ENCODE results near the gene MTUS2. TPM values are rescaled to one million over a fixed set of nuclear protein-coding genes. Genes with fewer than 3 reads are reported as not detected.

The MTUS2 gene
- total and polyA plus RNA-seq, 2 experiments from 2014 or later = 0.27 to 0.38 TPM

GRCh38 chr13:29436291-29436690 is 616.2 kb downstream of the MTUS2 start:
- Histone ChIP-seq H3K4me1 (ENCODE audit: insufficient read depth) (peaks cover 13% of the 10 kb centered on the region; the same call in 1 of the 2 replicates), H3K4me3 (no peak overlapping the region)
- no peak for DNase-seq (ENCODE audit: low spot score)

GRCh38 chr13:29436721-29437280 is 616.7 kb downstream of the MTUS2 start:
- no peaks in the 10 kb centered on the region for H3K27me3 ChIP-seq (ENCODE audit: insufficient read depth)
- Mint-ChIP-seq H3K9me3 (no peaks in the 10 kb centered on the region), H3K27ac (no peak overlapping the region), H3K4me1 (peaks cover 8% of the 10 kb centered on the region; the same call in 1 of the 3 replicates), H3K36me3 (ENCODE audit: low read depth) (no peaks in the 10 kb centered on the region), H3K27me3 (ENCODE audit: insufficient read depth, low read depth, poor library complexity) (no peaks in the 10 kb centered on the region), H3K4me3 (no peak overlapping the region)
- H3K4me2 ChIP-seq = no peak overlapping the region
- peaks cover 13% of the 10 kb centered on the region; the same call in 1 of the 2 replicates for H3K4me1 ChIP-seq (ENCODE audit: insufficient read depth)
- ATAC-seq (no peak), DNase-seq (ENCODE audit: low spot score) (no peak)
- H3K4me3 ChIP-seq = no peak overlapping the region
- H3K27ac ChIP-seq (ENCODE audit: low read depth) = no peak overlapping the region
- no peaks in the 10 kb centered on the region for H3K79me2 ChIP-seq (replicated peaks; ENCODE audit: insufficient read depth)
- H3K9me2 ChIP-seq (ENCODE audit: insufficient read depth) = no peaks in the 10 kb centered on the region
- H3K36me3 ChIP-seq (ENCODE audit: insufficient read depth) = no peaks in the 10 kb centered on the region
- no peak overlapping the region for H2AFZ ChIP-seq
- no peaks in the 10 kb centered on the region for H3F3A ChIP-seq (replicated peaks; ENCODE audit: low read depth)
- H4K20me1 ChIP-seq (replicated peaks; ENCODE audit: insufficient read depth) = no peaks in the 10 kb centered on the region
- TF ChIP-seq ZNF462 (CRISPR knock-in tag; IDR thresholded peaks at IDR 0.05) (no peak), REST (IDR thresholded peaks at IDR 0.05; ENCODE audit: unreplicated experiment) (no peak), EZH2 (IDR thresholded peaks at IDR 0.05; ENCODE audit: low read depth, unreplicated experiment) (no peak), JUNB (IDR thresholded peaks at IDR 0.05; ENCODE audit: unreplicated experiment) (no peak), NANOG (IDR thresholded peaks at IDR 0.05; ENCODE audit: borderline replicate concordance) (no peak), ZNF114 (CRISPR knock-in tag; IDR thresholded peaks at IDR 0.05) (no peak), ETS1 (IDR thresholded peaks at IDR 0.05) (no peak), POLR2AphosphoS5 (IDR thresholded peaks at IDR 0.05; ENCODE audit: low read depth) (no peak), ZNF331 (CRISPR knock-in tag; IDR thresholded peaks at IDR 0.05; ENCODE audit: low read depth) (no peak)

More at GRCh38 chr13:29436291-29436690, 616.2 kb downstream of the MTUS2 start:
- Mint-ChIP-seq H3K4me3 (no peak overlapping the region), H3K9me3 (no peaks in the 10 kb centered on the region), H3K27me3 (ENCODE audit: insufficient read depth, low read depth, poor library complexity) (no peaks in the 10 kb centered on the region), H3K36me3 (ENCODE audit: low read depth) (no peaks in the 10 kb centered on the region), H3K27ac (no peak overlapping the region), H3K4me1 (peaks cover 8% of the 10 kb centered on the region; the same call in 1 of the 3 replicates)
- no peaks in the 10 kb centered on the region for H3K79me2 ChIP-seq (replicated peaks; ENCODE audit: insufficient read depth)
- H4K20me1 ChIP-seq (replicated peaks; ENCODE audit: insufficient read depth) = no peaks in the 10 kb centered on the region
- TF ChIP-seq NANOG (IDR thresholded peaks at IDR 0.05; ENCODE audit: borderline replicate concordance) = no peak
- H3K27me3 ChIP-seq (ENCODE audit: insufficient read depth) = no peaks in the 10 kb centered on the region
- no peak for ATAC-seq
- no peaks in the 10 kb centered on the region for H3K9me2 ChIP-seq (ENCODE audit: insufficient read depth)
- no peak overlapping the region for H3K4me2 ChIP-seq
- no peak overlapping the region for H3K27ac ChIP-seq (ENCODE audit: low read depth)
- no peak overlapping the region for H2AFZ ChIP-seq
- no peaks in the 10 kb centered on the region for H3F3A ChIP-seq (replicated peaks; ENCODE audit: low read depth)
- no peaks in the 10 kb centered on the region for H3K36me3 ChIP-seq (ENCODE audit: insufficient read depth)
